ENCODE results near the gene CNTNAP4.

DNA sequence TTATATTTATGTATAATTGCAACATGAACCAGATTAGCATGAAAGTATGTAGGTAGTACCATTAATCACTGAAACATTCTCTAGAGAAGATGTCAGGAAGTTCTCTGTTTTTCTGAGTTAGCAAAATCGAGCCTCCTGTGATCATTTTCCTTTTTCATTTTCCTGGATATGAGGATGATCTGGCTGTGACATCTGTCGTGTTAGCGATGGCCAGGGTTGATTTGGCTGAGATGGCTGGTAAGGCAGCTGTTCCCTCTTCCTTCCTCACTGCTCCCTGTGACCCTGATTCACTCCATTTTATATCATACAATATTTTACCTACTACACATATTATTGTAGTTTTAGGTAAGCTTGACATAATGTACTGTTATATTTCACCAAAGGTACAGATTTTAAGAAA lies 10.3 kb downstream of the CNTNAP4 start:
- TF ChIP-seq, protein P1, sequence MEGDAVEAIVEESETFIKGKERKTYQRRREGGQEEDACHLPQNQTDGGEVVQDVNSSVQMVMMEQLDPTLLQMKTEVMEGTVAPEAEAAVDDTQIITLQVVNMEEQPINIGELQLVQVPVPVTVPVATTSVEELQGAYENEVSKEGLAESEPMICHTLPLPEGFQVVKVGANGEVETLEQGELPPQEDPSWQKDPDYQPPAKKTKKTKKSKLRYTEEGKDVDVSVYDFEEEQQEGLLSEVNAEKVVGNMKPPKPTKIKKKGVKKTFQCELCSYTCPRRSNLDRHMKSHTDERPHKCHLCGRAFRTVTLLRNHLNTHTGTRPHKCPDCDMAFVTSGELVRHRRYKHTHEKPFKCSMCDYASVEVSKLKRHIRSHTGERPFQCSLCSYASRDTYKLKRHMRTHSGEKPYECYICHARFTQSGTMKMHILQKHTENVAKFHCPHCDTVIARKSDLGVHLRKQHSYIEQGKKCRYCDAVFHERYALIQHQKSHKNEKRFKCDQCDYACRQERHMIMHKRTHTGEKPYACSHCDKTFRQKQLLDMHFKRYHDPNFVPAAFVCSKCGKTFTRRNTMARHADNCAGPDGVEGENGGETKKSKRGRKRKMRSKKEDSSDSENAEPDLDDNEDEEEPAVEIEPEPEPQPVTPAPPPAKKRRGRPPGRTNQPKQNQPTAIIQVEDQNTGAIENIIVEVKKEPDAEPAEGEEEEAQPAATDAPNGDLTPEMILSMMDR (IDR thresholded peaks at IDR 0.05; ENCODE audit: low read depth, low read length, poor library complexity, severe bottlenecking) = no peak
- TF ChIP-seq EZH2phosphoT487 (IDR thresholded peaks at IDR 0.05; ENCODE audit: borderline replicate concordance, low read length) = no peak
